ENCODE results near the gene KCTD2. TPM values are rescaled to one million over a fixed set of nuclear protein-coding genes. Genes with fewer than 3 reads are reported as not detected.

KCTD2 gene
- total and polyA plus RNA-seq, 4 donors = 15.1 to 22.3 (median 19.4) TPM

- Histone ChIP-seq H3K27ac (ENCODE audit: low read depth in 1 of 2, low read length in 1 of 2) (peak overlapping the region in 1 of 2 donors; percentile 86), H3K36me3 (ENCODE audit: control insufficient read depth in 4 of 4, insufficient read depth in 4 of 4, low read length in 4 of 4) (no peaks in the 10 kb centered on the region), H3K9me3 (ENCODE audit: control insufficient read depth in 4 of 4, insufficient read depth in 3 of 4, low read length in 3 of 4) (no peaks in the 10 kb centered on the region), H3K4me1 (ENCODE audit: control insufficient read depth in 5 of 5, insufficient read depth in 5 of 5, low read length in 5 of 5) (peaks cover 0 to 20% (median 16%) of the 10 kb centered on the region in 5 donors), H3K27me3 (ENCODE audit: control insufficient read depth in 3 of 3, insufficient read depth in 3 of 3, low read length in 2 of 3) (no peaks in the 10 kb centered on the region), H3K9ac (ENCODE audit: insufficient read depth in 1 of 2, low read length in 2 of 2) (no peak overlapping the region), H3K4me3 (no peak overlapping the region)
- ATAC-seq (ENCODE audit: insufficient read depth, low FRiP score) = no peak
- WGBS, 2 donors = 60 to 75% methylated on average over 8 of the region's 8 CpGs
- TF ChIP-seq CTCF (IDR thresholded peaks at IDR 0.05; ENCODE audit: control extremely low read depth, extremely low read depth) = no peak
- no peak for DNase-seq
These were observed 32.0 kb downstream of the KCTD2 start for GRCh38 chr17:75079023-75079373.

GRCh38 chr17:75081611-75082540, 34.9 kb downstream of the KCTD2 start:
- peaks cover 0 to 30% (median 16%) of the 10 kb centered on the region in 5 donors for H3K4me1 ChIP-seq (ENCODE audit: control insufficient read depth in 5 of 5, insufficient read depth in 5 of 5, low read length in 5 of 5)
- no peak for ATAC-seq (ENCODE audit: insufficient read depth, low FRiP score)

GRCh38 chr17:75082683-75083082, 35.7 kb downstream of the KCTD2 start:
- Histone ChIP-seq H3K27ac (ENCODE audit: low read depth in 1 of 2, low read length in 1 of 2) (no peak overlapping the region), H3K4me1 (ENCODE audit: control insufficient read depth in 5 of 5, insufficient read depth in 5 of 5, low read length in 5 of 5) (peaks cover 0 to 28% (median 12%) of the 10 kb centered on the region in 5 donors), H3K27me3 (ENCODE audit: control insufficient read depth in 3 of 3, insufficient read depth in 3 of 3, low read length in 2 of 3) (no peaks in the 10 kb centered on the region), H3K9me3 (ENCODE audit: control insufficient read depth in 4 of 4, insufficient read depth in 3 of 4, low read length in 3 of 4) (no peaks in the 10 kb centered on the region), H3K9ac (ENCODE audit: insufficient read depth in 1 of 2, low read length in 2 of 2) (no peak overlapping the region), H3K4me3 (no peak overlapping the region), H3K36me3 (ENCODE audit: control insufficient read depth in 4 of 4, insufficient read depth in 4 of 4, low read length in 4 of 4) (no peaks in the 10 kb centered on the region)
- 86 to 92% methylated on average over 6 of the region's 6 CpGs for WGBS, 2 donors
- TF ChIP-seq CTCF (IDR thresholded peaks at IDR 0.05; ENCODE audit: control extremely low read depth, extremely low read depth) = no peak
- no peak for ATAC-seq (ENCODE audit: insufficient read depth, low FRiP score)
- no peak for DNase-seq

More at GRCh38 chr17:75081611-75082540, 34.9 kb downstream of the KCTD2 start:
- TF ChIP-seq CTCF (IDR thresholded peaks at IDR 0.05; ENCODE audit: control extremely low read depth, extremely low read depth) = no peak
- Histone ChIP-seq H3K4me3 (no peak overlapping the region), H3K36me3 (ENCODE audit: control insufficient read depth in 4 of 4, insufficient read depth in 4 of 4, low read length in 4 of 4) (no peaks in the 10 kb centered on the region), H3K27me3 (ENCODE audit: control insufficient read depth in 3 of 3, insufficient read depth in 3 of 3, low read length in 2 of 3) (no peaks in the 10 kb centered on the region), H3K9me3 (ENCODE audit: control insufficient read depth in 4 of 4, insufficient read depth in 3 of 4, low read length in 3 of 4) (no peaks in the 10 kb centered on the region), H3K9ac (ENCODE audit: insufficient read depth in 1 of 2, low read length in 2 of 2) (no peak overlapping the region), H3K27ac (ENCODE audit: low read depth in 1 of 2, low read length in 1 of 2) (no peak overlapping the region)
- DNase-seq = no peak
- 77 to 89% methylated on average over 13 of the region's 13 CpGs for WGBS, 2 donors

All from lung (tissue), 12 donors.